Panc1 (cell line): ENCODE measurements around the gene ERBB3.
A peak's percentile ranks its signal among the peaks of the same experiment; 100 is the strongest.

Experiments used
- CTCF ChIP-seq: fragments of 450-650 bp; IDR thresholded peaks from 2 replicates; pipeline ENCODE4 v1.5.1; 2017; ENCODE audit warnings: mild to moderate bottlenecking
- POLR2AphosphoS5 ChIP-seq: IDR thresholded peaks from 2 replicates; pipeline ENCODE4 v1.6.1; 2012; ENCODE audit warnings: mild to moderate bottlenecking, low read depth, low read length, moderate library complexity
- REST ChIP-seq, 2 experiments: IDR thresholded peaks; 2 replicates each; pipeline ENCODE4 v1.6.1; 2011 to 2012; ENCODE audit warnings: low read depth in 2 of 2, control low read depth in 1 of 2, low read length in 1 of 2, mild to moderate bottlenecking in 1 of 2, moderate library complexity in 1 of 2; ENCODE audit not compliant: insufficient read depth in 1 of 2
- SIN3A ChIP-seq: IDR thresholded peaks from 2 replicates; pipeline ENCODE4 v1.6.1; 2012; ENCODE audit warnings: low read depth, mild to moderate bottlenecking, low read length, moderate library complexity, borderline replicate concordance; ENCODE audit not compliant: insufficient read depth

- TF ChIP-seq CTCF: no peak
- TF ChIP-seq POLR2AphosphoS5: no peak
- no peak for TF ChIP-seq REST (IDR thresholded peaks at IDR 0.05; ENCODE audit: insufficient read depth in 1 of 2, low read depth in 2 of 2, low read length in 1 of 2)
- TF ChIP-seq SIN3A: 0 out of 2 replicates have a peak, but pooled peaks have one; percentile 48
Observed at GRCh38 chr12:56103823-56104108, 23.8 kb downstream of the ERBB3 start.
